ENCODE measurements around the gene EPAS1. TPM values are rescaled to one million over a fixed set of nuclear protein-coding genes. Genes with fewer than 3 reads are reported as not detected.

EPAS1 gene
- total RNA-seq, 2 experiments from 2014 or later: 4.2 to 5.4 TPM

DNA sequence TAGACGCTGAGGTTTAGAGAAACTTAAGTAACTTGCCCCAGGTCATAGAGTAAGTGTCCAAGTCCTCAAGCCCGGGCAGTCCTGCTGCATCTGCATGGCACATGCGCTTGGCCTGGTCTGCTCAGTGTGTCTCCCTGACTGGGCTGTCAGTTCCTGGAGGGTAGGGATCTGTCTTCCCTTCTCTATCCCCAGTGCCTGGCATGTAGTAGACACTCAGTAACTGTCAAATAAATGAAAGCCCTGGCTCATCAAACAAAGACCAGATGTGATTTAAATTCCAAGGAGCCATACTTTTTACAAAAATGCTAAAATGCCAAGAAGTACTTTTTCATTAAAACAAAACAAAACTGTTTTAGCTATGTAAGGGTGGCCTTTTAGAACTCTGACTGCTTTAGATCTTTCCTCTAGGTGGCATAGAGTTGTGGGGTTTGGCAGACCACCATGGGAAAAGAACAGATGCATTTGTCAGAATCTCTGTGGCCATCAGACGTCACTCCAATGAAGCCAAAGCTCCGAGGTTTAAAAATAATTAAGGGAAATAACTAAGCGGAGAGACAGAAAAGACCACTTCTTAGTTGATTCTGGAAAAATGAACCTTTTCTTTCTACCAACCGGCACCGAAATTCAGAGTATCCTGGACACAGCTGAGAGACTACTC is 34.0 kb downstream of the EPAS1 start:
- Mint-ChIP-seq H3K27me3 (no peaks in the 10 kb centered on the region), H3K36me3 (ENCODE audit: low read depth) (no peaks in the 10 kb centered on the region), H3K9me3 (no peaks in the 10 kb centered on the region), H3K4me1 (ENCODE audit: low read depth) (peaks cover 20% of the 10 kb centered on the region), H3K4me3 (no peak overlapping the region), H3K27ac (no peak overlapping the region)
- ChIA-PET CTCF (no interaction called here), POLR2A (no interaction called here)
- TF ChIP-seq, protein P1, sequence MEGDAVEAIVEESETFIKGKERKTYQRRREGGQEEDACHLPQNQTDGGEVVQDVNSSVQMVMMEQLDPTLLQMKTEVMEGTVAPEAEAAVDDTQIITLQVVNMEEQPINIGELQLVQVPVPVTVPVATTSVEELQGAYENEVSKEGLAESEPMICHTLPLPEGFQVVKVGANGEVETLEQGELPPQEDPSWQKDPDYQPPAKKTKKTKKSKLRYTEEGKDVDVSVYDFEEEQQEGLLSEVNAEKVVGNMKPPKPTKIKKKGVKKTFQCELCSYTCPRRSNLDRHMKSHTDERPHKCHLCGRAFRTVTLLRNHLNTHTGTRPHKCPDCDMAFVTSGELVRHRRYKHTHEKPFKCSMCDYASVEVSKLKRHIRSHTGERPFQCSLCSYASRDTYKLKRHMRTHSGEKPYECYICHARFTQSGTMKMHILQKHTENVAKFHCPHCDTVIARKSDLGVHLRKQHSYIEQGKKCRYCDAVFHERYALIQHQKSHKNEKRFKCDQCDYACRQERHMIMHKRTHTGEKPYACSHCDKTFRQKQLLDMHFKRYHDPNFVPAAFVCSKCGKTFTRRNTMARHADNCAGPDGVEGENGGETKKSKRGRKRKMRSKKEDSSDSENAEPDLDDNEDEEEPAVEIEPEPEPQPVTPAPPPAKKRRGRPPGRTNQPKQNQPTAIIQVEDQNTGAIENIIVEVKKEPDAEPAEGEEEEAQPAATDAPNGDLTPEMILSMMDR (IDR thresholded peaks at IDR 0.05): no peak
- DNase-seq (no peak), ATAC-seq (ENCODE audit: poor library complexity) (no peak)
- Histone ChIP-seq H3K4me3 (ENCODE audit: low read length) (no peak overlapping the region), H3K27me3 (ENCODE audit: control insufficient read depth in 1 of 2, insufficient read depth in 2 of 2, low read length in 2 of 2) (no peaks in the 10 kb centered on the region), H3K27ac (ENCODE audit: low read depth in 1 of 2, low read length in 2 of 2) (no peak overlapping the region), H3K9me3 (ENCODE audit: control insufficient read depth in 1 of 2, insufficient read depth in 1 of 2, low read length in 2 of 2) (no peaks in the 10 kb centered on the region), H3K36me3 (ENCODE audit: insufficient read depth, low read length) (no peaks in the 10 kb centered on the region), H3K4me1 (ENCODE audit: insufficient read depth, low read length) (no peaks in the 10 kb centered on the region)
- intact Hi-C loops (cut with DNase I, micrococcal nuclease): no loop called here

GRCh38 chr2:46332686-46333281 is 35.6 kb downstream of the EPAS1 start:
- POLR2A ChIA-PET: interaction anchor here (1.0 kb wide), 1 partner anchor 9 kb away, joined by 3 read pairs; no protein-coding TSS in a partner anchor
- no peaks in the 10 kb centered on the region for H3K9me3 ChIP-seq (ENCODE audit: control insufficient read depth in 1 of 2, insufficient read depth in 1 of 2, low read length in 2 of 2)
- no peaks in the 10 kb centered on the region for H3K36me3 ChIP-seq (ENCODE audit: insufficient read depth, low read length)
- intact Hi-C loops (cut with DNase I, micrococcal nuclease): no loop called here
- CTCF ChIA-PET: no interaction called here
- no peak overlapping the region for H3K4me3 Mint-ChIP-seq
- DNase-seq: no peak
- H3K27me3 ChIP-seq (ENCODE audit: control insufficient read depth in 1 of 2, insufficient read depth in 2 of 2, low read length in 2 of 2): no peaks in the 10 kb centered on the region
- H3K27ac ChIP-seq (ENCODE audit: low read depth in 1 of 2, low read length in 2 of 2): no peak overlapping the region
- H3K27me3 Mint-ChIP-seq: no peaks in the 10 kb centered on the region
- no peak for ATAC-seq (ENCODE audit: poor library complexity)
- H3K4me1 Mint-ChIP-seq (ENCODE audit: low read depth): peaks cover 30% of the 10 kb centered on the region
- H3K36me3 Mint-ChIP-seq (ENCODE audit: low read depth): no peaks in the 10 kb centered on the region
- peaks cover 5% of the 10 kb centered on the region for H3K4me1 ChIP-seq (ENCODE audit: insufficient read depth, low read length)
- no peak overlapping the region for H3K27ac Mint-ChIP-seq
- TF ChIP-seq, protein P1 (IDR thresholded peaks at IDR 0.05): no peak
- no peak overlapping the region for H3K4me3 ChIP-seq (ENCODE audit: low read length)
- H3K9me3 Mint-ChIP-seq: no peaks in the 10 kb centered on the region

GRCh38 chr2:46333912-46334311 is 36.7 kb downstream of the EPAS1 start:
- Mint-ChIP-seq H3K36me3 (ENCODE audit: low read depth) (no peaks in the 10 kb centered on the region), H3K9me3 (no peaks in the 10 kb centered on the region), H3K27ac (no peak overlapping the region), H3K4me3 (no peak overlapping the region), H3K4me1 (ENCODE audit: low read depth) (peaks cover 27% of the 10 kb centered on the region), H3K27me3 (no peaks in the 10 kb centered on the region)
- no peak overlapping the region for H3K4me3 ChIP-seq (ENCODE audit: low read length)
- TF ChIP-seq, protein P1 (IDR thresholded peaks at IDR 0.05): no peak
- H3K4me1 ChIP-seq (ENCODE audit: insufficient read depth, low read length): peaks cover 13% of the 10 kb centered on the region
- intact Hi-C loops (cut with DNase I, micrococcal nuclease): loop anchor here in 1 of 2 experiments (2.0 kb wide), 1 partner anchor 129 kb away; no protein-coding TSS in a partner anchor
- ATAC-seq (ENCODE audit: poor library complexity) (no peak), DNase-seq (peak in 2 of 14 experiments; percentile 26 to 32)
- H3K9me3 ChIP-seq (ENCODE audit: control insufficient read depth in 1 of 2, insufficient read depth in 1 of 2, low read length in 2 of 2): no peaks in the 10 kb centered on the region
- H3K36me3 ChIP-seq (ENCODE audit: insufficient read depth, low read length): no peaks in the 10 kb centered on the region
- H3K27ac ChIP-seq (ENCODE audit: low read depth in 1 of 2, low read length in 2 of 2): no peak overlapping the region
- POLR2A ChIA-PET: interaction anchor here (0.8 to 1.1 kb wide), 3 partner anchors 8 to 1029 kb away, joined by 3 read pairs; partner anchors contain the start of gene EPAS1
- H3K27me3 ChIP-seq (ENCODE audit: control insufficient read depth in 1 of 2, insufficient read depth in 2 of 2, low read length in 2 of 2): no peaks in the 10 kb centered on the region
- CTCF ChIA-PET: no interaction called here

Data from CD4-positive, alpha-beta T cell (primary cell).